Neural cell (in vitro differentiated cells): Measurements from ENCODE around the gene C1RL. TPM values are rescaled to one million over a fixed set of nuclear protein-coding genes. Genes with fewer than 3 reads are reported as not detected.

Experiments
- H2AFZ ChIP-seq: fragments of 200-600, 300-800 bp; sonication (generic), shearing (Covaris generic); 2 replicates; pipeline ENCODE4 v1.6.0; 2014; ENCODE audit warnings: low read depth, mild to moderate bottlenecking, antibody characterized with exemption, low read length, moderate library complexity
- H3F3A ChIP-seq: fragments of 200-600 bp; shearing (Covaris generic); 2 replicates; pipeline ENCODE4 v1.6.1; 2016; ENCODE audit warnings: mild to moderate bottlenecking, moderate library complexity, mixed read lengths, antibody characterized with exemption, low read length; ENCODE audit not compliant: insufficient read depth, poor library complexity, severe bottlenecking
- H3K27ac ChIP-seq: fragments of 200-600, 300-800 bp; sonication (generic), shearing (Covaris generic); 2 replicates; pipeline ENCODE4 v1.5.1; 2014; ENCODE audit warnings: mild to moderate bottlenecking, low read length, moderate library complexity
- H3K27me3 ChIP-seq: fragments of 300-800, 200-600 bp; sonication (generic), shearing (Covaris generic); 2 replicates; pipeline ENCODE4 v1.6.0; 2014; ENCODE audit warnings: mild to moderate bottlenecking, low read depth, low read length, moderate library complexity; ENCODE audit not compliant: insufficient read depth
- H3K36me3 ChIP-seq: fragments of 300-800, 200-600 bp; sonication (generic), shearing (Covaris generic); 2 replicates; pipeline ENCODE4 v1.5.1; 2014; ENCODE audit warnings: mild to moderate bottlenecking, antibody characterized with exemption, low read length, moderate library complexity; ENCODE audit not compliant: insufficient read depth
- H3K4me2 ChIP-seq: fragments of 300-800, 200-600 bp; sonication (generic), shearing (Covaris generic); 2 replicates; pipeline ENCODE4 v1.6.0; 2014; ENCODE audit warnings: mild to moderate bottlenecking, low read length
- H3K4me3 ChIP-seq: fragments of 300-800, 200-600 bp; sonication (generic), shearing (Covaris generic); 2 replicates; pipeline ENCODE4 v1.5.1; 2014; ENCODE audit warnings: mild to moderate bottlenecking, low read length, moderate library complexity
- H3K79me2 ChIP-seq: fragments of 200-600 bp; shearing (Covaris generic); replicated peaks from 2 replicates; pipeline ENCODE4 v1.6.0; 2014; ENCODE audit warnings: mild to moderate bottlenecking, low read length, moderate library complexity; ENCODE audit not compliant: insufficient read depth
- H3K9ac ChIP-seq: fragments of 300-800, 200-600 bp; sonication (generic), shearing (Covaris generic); 2 replicates; pipeline ENCODE4 v1.6.1; 2016; ENCODE audit warnings: mild to moderate bottlenecking, low read length, mixed read lengths
- H3K9me2 ChIP-seq: fragments of 200-600 bp; shearing (Covaris generic); 2 replicates; pipeline ENCODE4 v1.6.1; 2016; ENCODE audit warnings: mild to moderate bottlenecking, low read length, mixed read lengths; ENCODE audit not compliant: insufficient read depth
- H3K9me3 ChIP-seq: fragments of 200-600, 300-800 bp; sonication (generic), shearing (Covaris generic); 2 replicates; pipeline ENCODE4 v1.6.1; 2016; ENCODE audit warnings: mild to moderate bottlenecking, mixed run types, low read length, moderate library complexity, mixed read lengths
- H4K20me1 ChIP-seq: fragments of 200-600 bp; shearing (Covaris generic); 2 replicates; pipeline ENCODE4 v1.6.1; 2016; ENCODE audit warnings: mild to moderate bottlenecking, mixed run types; ENCODE audit not compliant: insufficient read depth
- CTCF ChIP-seq: fragments of 450-650 bp; IDR thresholded peaks from 2 replicates; pipeline ENCODE4 v1.5.1; 2014; ENCODE audit warnings: antibody characterized with exemption, mild to moderate bottlenecking, moderate library complexity; ENCODE audit not compliant: poor library complexity, severe bottlenecking
- EP300 ChIP-seq: fragments of 450-650 bp; conservative IDR thresholded peaks from 2 replicates; pipeline ENCODE4 v1.6.1; 2014; ENCODE audit warnings: antibody characterized with exemption, mild to moderate bottlenecking, moderate library complexity; ENCODE audit not compliant: poor library complexity, severe bottlenecking
- EZH2 ChIP-seq: fragments of 200-600, 300-800 bp; shearing (Covaris generic), sonication (generic); IDR thresholded peaks from 2 replicates; pipeline ENCODE4 v1.6.1; 2014; ENCODE audit warnings: antibody characterized with exemption, low read length, borderline replicate concordance, mild to moderate bottlenecking; ENCODE audit not compliant: insufficient read depth, poor library complexity, severe bottlenecking
- MXI1 ChIP-seq: fragments of 450-650 bp; conservative IDR thresholded peaks from 2 replicates; pipeline ENCODE4 v1.6.1; 2014; ENCODE audit warnings: antibody characterized with exemption, mild to moderate bottlenecking; ENCODE audit not compliant: poor library complexity, severe bottlenecking
- POLR2AphosphoS5 ChIP-seq: IDR thresholded peaks from 2 replicates; pipeline ENCODE4 v1.6.1; 2012
- RAD21 ChIP-seq: fragments of 450-650 bp; conservative IDR thresholded peaks from 2 replicates; pipeline ENCODE4 v1.6.1; 2014; ENCODE audit warnings: antibody characterized with exemption, mild to moderate bottlenecking, moderate library complexity
- REST ChIP-seq: IDR thresholded peaks from 2 replicates; pipeline ENCODE4 v1.6.1; 2012; ENCODE audit warnings: borderline replicate concordance
- SMC3 ChIP-seq: fragments of 450-650 bp; conservative IDR thresholded peaks from 2 replicates; pipeline ENCODE4 v1.6.1; 2014; ENCODE audit warnings: antibody characterized with exemption, mild to moderate bottlenecking, moderate library complexity; ENCODE audit not compliant: poor library complexity
- TAF1 ChIP-seq: IDR thresholded peaks from 2 replicates; pipeline ENCODE4 v1.6.1; 2012; ENCODE audit warnings: low read depth
- polyA plus RNA-seq: library from polyadenylated mRNA; depleted of rRNA; stranded (reverse); fragments of >200 nt; gene quantifications from 2 replicates; pipeline ENCODE4 v1.2.3, GENCODE V29; 2014

C1RL gene
- polyA plus RNA-seq, 1 donor from 2014 or later: 2.8 TPM

GRCh38 chr12:7145671-7146070 is 36.7 kb upstream of the C1RL start:
- H3K9me2 ChIP-seq: no peaks in the 10 kb centered on the region
- H3K9ac ChIP-seq: no peak overlapping the region
- no peak overlapping the region for H3K4me3 ChIP-seq
- no peak overlapping the region for H3K27ac ChIP-seq
- TF ChIP-seq MXI1 (no peak), EZH2 (no peak), SMC3 (no peak), RAD21 (no peak), TAF1 (no peak), POLR2AphosphoS5 (no peak), REST (no peak), CTCF (no peak), EP300 (no peak)
- H3K27me3 ChIP-seq: no peaks in the 10 kb centered on the region
- H3K36me3 ChIP-seq: peaks cover 30% of the 10 kb centered on the region
- no peaks in the 10 kb centered on the region for H3K9me3 ChIP-seq
- no peaks in the 10 kb centered on the region for H3F3A ChIP-seq
- H3K4me2 ChIP-seq: no peak overlapping the region
- no peak overlapping the region for H2AFZ ChIP-seq
- no peaks in the 10 kb centered on the region for H3K79me2 ChIP-seq
- no peaks in the 10 kb centered on the region for H4K20me1 ChIP-seq

GRCh38 chr12:7144414-7145120 is 35.6 kb upstream of the C1RL start:
- Histone ChIP-seq H2AFZ (no peak overlapping the region), H3K9me3 (no peaks in the 10 kb centered on the region), H3K9ac (no peak overlapping the region), H3K27me3 (no peaks in the 10 kb centered on the region), H3K79me2 (no peaks in the 10 kb centered on the region), H3K27ac (no peak overlapping the region), H3K9me2 (no peaks in the 10 kb centered on the region), H3F3A (no peaks in the 10 kb centered on the region), H3K4me2 (no peak overlapping the region), H3K4me3 (no peak overlapping the region), H3K36me3 (peaks cover 30% of the 10 kb centered on the region), H4K20me1 (no peaks in the 10 kb centered on the region)
- TF ChIP-seq EP300 (no peak), REST (no peak), RAD21 (peak; percentile 63), CTCF (peak; percentile 75), POLR2AphosphoS5 (no peak), SMC3 (peak; percentile 70), TAF1 (no peak), EZH2 (no peak), MXI1 (no peak)
